Activated CD4-positive, alpha-beta T cell treated with anti-CD3 and anti-CD28 coated beads, Interleukin-2, Interleukin-6, amounts not matched to agents 100 ng/mL and 50 ng/mL, durations not matched to agents 16 hours and 8 hours (primary cell): ENCODE results near the gene HEXD.
"Not testable (repeated sequence)": the region's sequence is repeated elsewhere in the genome, so short reads cannot be mapped to it uniquely, and the experiment has no call there.

Experiments
- DNase-seq: peaks from one replicate; pipeline ENCODE4 v3.0.0-alpha.2; 2020

HEXD gene

DNA sequence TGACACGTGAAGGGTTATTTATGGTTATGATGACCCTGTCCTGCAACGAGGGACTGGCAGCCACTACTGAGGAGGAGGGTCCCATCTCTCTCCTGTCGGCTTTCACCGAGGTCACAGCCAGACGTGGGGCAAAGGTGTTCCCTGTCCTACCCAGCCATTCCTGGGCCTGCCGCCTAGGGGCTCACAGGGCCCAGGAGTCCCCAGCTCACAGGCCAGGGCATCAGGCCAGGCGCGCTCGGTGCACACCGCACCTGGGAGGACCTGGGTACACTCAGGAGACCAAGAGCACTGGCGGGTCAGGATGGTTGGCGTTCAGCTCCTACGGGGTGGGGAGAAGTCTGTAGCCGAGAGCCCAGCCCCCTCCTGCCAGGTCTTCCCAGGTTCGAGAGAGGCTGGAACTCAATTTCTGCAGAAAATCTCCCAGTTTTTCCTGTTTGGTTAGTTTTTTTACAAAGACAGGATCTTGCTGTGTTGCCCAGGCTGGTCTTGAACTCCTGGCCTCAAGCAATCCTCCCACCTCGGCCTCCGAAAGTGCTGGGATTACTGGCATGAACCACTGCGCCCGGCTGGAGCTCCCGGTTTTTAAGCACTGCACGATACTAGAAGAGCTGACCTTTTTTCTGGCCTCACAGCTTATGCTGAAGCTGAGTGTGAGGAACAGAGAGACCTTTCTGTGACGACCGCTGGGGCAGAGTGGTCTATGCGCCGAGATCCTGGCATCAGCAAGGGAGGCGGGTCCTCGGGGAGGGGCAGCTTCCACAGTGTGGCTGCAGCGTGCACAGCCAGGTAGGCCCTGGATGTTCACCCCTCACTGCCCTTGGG, 24.7 kb downstream of the HEXD start:
- DNase-seq = no peak

DNA sequence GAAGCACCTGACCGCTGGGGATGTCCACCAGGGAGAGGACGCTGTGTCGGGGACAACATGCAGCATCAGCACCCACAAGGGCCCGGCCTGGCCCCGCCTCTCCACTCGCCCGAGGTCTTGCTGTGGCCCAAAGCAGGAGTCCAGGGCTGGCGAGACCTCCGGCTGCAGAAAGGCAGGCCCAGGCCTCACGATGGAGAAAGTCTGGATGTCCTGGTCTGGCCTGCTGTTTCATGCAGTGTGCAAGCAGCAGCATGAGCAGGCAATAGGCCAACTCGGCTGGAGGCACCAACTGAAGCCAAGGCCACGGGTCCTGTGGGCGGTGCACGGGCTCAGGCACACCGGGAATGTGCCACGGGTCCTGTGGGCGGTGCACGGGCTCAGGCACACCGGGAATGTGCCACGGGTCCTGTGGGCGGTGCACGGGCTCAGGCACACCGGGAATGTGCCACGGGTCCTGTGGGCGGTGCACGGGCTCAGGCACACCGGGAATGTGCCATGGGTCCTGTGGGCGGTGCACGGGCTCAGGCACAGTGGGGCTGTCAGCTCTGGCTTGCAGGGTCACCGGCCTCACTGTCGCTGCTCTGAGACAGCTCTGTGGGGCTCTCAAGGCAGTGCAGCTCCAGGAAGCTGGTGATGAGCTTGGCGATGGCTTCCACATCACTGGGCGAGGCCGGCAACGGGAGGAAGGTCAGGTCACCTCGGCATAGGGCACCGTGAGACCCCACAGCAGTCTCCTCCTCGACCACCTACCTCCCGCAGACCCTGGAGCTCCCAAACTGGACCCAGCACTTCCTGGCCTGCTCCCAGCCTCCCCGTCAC, 25.5 kb downstream of the HEXD start:
- no peak for DNase-seq

DNA sequence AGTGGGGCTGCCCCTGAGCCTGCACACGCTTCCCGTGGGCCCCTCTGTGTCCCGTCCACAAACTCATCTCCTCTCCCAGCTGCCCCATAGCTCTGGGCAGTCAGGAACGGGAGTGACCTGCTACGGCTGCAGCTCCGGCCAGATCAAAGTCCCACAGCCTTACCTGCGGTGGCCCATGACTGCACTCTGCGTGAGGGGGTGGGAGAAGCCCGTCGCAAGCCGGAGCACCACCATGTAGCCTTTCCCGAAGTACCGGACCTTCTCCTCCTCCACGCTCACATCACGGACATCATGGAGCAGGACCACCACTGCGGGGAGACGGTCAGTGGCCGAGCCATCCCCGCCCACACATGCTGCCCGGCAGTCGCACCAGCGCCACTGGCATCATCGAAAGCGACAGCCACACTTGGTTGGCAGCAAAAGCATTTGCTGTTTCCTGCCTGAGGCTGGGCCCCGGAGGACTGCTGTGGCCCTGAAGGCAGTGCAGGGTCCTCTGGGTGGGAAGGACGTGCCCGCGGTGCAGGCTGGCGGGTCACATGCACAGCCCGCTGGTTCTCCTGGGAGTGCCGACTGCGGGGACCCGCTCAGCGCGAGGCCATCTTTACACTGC, 26.2 kb downstream of the HEXD start:
- DNase-seq = no peak

DNA sequence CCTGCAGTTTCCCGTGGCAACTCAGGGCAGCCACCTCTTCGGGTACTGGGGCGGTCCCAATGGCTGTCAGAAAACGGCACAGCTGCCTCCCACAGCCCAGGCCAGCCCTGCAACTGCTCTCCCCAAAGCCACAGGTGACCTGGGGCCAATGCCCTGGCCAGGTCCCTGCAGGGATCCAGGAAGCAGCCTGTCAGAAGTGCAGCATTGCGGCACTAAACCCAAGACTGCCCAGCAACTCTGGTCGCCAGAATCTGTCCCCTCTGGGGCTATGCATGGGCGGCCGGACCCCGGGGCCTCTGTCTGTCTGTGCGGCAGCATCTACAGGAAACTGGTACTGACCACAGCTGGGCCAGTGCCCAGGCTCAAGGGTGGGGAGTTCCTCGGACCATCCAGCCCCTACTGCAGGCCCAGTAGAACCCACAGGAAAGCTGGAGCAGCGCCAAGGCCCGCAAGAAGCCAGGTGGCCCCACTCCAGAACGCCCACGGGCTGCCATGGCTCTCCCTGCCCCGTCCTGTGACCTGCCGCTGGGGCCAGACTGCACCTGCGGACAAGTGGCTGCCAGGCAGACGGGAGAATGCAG, 26.9 kb downstream of the HEXD start:
- no peak for DNase-seq

DNA sequence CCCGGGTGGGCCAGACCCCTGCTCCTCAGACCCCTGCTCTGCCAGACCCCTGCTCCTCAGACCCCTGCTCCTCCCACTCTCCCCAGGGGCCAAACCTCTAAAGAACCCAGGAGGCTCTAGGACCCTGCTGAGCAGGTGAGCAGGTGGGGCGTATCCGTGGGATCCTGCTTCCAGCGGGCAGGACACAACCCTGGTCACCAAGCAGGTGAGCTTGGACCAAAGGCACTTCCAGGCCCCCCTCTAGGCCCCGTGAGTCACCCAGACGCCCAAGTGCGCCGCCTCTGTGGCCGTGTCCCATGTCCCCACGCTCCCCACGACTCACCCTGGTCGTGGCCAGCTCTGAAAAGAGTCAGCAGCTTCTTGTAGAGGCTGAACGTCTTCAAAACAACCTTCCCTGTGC, 27.4 kb downstream of the HEXD start:
- no peak for DNase-seq

DNA sequence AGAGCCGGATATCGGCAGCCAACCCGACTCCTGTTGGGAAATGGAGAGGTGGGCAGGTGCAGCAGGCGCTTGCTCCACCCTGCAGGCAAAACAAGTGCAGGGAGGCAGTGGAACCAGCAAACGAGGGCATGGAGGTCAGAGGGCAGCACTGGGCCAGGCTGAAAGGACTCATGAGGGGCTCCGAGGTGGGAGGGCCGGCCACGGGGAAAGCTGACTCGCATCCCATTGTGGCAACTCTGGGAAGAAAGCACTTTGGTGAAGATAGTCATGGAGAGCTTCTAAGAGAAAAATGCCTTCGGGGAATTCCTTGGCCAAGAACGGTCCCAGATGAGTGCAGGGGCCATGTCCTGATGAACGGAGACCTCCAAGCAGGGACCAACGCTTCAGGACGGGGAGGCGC, 28.0 kb downstream of the HEXD start:
- no peak for DNase-seq

DNA sequence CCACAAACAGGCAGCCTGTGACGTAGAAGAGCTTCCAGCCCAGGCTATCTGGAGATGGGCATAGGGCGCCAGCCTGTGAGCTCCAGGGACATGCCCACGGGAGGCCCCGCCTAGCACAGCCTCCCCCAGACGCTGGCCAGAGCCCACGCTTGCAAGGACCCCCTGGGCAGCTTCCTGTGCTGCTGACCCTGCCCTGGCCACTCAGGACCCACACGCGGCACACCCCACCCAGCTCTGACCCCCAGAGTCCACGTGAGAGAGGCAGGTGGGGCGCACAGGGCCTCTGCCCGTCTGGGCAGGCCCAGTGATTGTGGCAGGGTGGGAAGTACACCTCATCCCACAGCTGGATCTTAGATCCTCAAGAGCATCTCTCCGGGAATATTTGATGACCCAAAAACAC, 28.5 kb downstream of the HEXD start:
- DNase-seq = no peak

DNA sequence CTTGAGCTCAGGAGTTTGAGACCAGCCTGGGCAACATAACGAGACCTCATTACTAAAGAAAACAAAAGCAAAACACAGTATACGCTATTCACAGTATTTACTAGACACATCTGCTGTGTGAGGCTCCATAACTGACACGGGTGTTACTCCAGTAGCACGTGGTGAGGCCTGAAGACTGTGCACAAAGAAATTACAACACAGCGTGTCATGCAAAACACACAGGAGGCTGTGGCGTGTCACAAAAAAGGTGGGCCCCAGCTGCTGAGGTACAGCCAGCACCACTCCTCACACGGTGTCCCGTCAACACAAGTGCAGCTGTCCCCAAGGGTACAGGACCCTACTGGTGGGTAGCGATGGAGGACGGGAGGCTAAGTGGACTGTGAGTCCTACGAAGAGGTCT, 29.7 kb downstream of the HEXD start:
- DNase-seq = no peak

DNA sequence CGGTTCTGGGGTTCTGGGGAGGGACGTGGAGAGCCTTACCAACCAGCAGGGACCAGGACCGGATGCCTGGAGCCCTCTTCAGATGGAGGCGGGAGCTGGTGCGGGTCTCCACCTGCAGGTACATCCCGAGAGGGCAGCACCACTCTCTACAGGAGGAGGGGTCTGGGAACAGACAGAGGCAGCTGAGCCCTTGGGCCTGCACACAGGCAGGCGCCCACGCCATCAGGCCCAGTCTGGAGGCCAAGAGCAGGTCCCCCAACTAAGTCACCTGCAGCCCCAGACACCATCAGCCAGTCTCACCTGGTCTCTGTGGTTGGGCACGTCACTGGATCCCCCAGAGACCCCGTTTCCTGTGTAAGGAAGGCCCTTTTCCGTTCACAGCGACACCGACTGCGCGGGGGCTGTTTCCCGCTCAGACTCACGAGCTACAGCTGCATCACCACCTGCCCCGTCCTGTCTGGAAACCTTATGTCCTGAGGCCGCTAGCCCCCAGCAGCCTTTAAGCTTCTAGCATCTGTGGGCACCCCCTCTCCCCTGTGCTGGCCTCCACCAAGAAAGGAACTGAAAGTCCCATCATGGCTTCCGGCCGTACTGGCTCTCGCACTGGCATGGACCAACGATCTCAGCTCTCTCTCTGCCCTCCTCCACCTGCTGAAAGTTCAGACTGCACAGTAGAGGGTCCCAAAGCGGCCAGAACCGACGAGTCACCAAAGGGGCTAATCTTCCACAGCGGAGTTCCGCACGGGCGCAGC, 31.2 kb downstream of the HEXD start:
- DNase-seq = peak; percentile 83

DNA sequence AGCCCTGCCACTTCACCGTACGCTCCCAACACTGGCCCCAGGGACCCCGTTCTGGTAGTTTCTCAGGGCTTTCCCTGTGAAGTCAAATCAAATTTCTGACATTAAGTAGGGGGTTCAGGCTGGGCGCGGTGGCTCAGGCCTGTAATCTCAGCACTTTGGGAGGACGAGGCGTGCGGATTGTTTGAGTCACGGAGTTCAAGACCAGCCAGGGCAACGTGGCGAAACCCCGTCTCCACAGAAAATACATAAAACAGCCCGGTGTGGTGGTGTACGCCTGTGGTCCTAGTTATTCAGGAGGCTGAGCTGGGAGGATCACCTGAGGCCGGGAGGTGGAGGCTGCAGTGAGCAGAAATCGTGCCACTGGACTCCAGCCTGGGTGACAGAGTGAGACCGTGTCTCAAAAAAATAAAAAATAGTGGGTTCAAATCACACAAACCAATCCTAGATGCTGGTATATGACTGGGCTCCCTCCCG, 31.8 kb downstream of the HEXD start:
- DNase-seq = peak; percentile 51

DNA sequence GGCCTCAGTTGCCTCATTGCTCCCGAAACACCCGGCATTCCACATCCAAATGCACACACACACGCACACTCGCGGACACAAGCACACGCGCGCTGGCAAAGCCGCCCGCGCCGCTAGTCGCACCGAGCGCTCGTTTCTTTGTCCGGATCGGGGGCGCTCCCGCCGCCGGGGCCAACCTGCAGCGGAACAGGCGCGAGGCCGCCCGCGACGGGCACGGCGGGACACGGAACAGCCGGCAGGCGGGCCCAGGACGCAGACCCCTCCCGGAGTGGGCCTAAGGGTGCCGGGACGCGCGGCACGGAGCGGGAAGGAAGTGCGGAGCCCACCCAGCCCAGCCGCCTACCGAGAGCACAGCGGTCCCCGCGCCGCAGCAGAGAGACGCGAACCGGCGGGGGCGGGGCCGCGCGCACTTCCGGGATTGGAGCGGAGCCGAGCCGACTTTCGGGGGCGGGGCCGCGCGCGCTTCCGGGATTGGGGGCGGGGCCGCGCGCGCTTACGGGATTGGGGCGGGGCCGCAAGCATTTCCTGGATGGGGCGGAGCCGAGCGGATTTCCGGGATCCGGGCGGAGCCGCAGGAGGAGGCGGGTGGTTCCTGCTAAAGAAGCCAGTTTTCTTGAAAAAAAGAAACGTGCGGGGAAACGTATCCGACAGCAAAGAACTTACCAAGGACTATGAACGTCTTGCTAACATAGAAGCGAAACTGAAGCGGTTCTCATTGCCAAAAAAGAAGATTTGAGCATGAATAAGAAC, 32.4 kb downstream of the HEXD start, which contains the start of gene CYBC1:
CYBC1 (minus strand) TSS at position 396 of the 750 bp plus-strand sequence. CDS start 1,498 bp downstream, outside the sequence.
- DNase-seq = peak; percentile 97

DNA sequence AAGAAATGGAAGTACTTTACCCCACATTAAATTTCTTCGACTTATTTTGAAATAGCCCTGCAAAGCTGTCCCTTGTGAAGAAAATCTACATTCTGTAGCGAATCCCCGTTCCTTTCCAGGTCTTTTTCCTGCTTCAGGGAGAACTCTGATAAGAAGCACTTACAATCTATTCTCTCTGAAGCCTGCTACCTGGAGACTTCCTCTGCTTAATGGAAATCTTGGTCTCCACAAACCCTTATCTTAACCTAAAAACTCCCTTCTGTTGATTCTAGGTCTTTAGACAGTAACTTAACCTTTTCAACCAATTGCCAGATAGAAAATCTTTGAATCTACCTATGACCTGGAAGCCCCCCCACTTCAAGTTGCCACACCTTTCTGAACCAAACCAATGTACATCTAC, 34.0 kb downstream of the HEXD start:
- DNase-seq = no peak

DNA sequence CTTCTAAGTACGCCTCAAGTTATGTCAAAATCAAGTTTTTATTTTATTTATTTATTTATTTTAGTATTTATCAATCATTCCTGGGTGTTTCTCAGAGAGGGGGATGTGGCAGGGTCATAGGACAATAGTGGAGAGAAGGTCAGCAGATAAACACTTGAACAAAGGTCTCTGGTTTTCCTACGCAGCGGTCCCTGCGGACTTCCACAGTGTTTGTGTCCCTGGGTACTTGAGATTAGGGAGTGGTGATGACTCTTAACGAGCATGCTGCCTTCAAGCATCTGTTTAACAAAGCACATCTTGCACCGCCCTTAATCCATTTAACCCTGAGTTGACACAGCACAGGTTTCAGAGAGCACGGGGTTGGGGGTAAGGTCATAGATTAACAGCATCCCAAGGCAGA, 35.0 kb downstream of the HEXD start:
- DNase-seq = not testable (repeated sequence)

DNA sequence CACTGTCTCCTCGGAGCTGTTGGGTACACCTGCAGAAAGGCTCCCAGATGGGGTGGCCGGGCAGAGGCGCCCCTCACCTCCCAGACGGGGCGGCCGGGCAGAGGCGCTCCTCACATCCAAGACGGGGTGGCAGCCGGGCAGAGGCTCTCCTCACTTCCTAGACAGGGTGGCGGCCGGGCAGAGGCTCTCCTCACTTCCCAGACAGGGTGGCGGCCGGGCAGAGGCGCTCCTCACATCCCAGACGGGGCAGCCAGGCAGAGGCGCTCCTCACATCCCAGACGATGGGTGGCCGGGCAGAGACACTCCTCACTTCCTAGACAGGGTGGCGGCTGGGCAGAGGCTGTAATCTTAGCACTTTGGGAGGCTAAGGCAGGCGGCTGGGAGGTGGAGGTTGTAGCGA, 35.6 kb downstream of the HEXD start:
- DNase-seq = not testable (repeated sequence)

DNA sequence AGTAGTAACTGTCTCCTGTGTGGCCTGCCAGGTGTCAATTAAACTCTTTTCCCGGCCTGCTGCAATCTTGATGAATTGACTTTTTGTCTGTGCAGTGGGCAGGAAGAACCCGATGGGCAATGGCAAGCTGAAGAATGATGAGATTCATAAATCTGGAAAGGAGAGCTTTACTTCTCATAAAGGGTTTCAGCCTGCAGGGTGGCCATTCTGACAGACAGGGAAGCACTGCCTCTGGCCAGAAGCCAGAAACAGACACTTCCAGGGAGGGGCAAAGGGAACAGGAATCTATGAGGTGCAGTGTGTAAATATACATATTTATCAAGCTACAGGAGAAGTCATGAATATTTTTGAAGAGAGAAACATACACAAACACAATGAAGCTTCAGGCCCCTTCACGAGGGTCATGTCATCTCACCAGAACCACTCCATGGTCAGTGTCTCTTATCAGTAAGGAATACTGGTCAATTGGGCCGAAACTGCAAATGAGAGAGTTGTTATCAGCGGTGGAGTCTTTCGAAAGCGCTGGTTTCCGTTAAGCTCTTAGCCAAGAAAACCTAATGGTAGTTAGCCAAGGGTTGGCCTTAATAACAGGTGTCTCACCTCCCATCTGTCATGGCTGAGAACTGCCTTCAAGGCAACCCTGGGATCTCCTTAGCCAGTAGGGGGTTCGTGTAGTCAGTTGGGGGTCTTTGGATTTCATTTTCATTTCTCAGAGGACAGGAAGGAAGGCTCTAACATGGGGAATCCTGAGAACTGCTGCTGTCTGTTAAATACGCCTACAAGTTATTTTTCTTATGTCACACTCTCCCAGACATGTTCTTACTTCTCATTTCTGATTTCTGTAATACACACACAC, 39.2 kb downstream of the HEXD start:
- DNase-seq = no peak

DNA sequence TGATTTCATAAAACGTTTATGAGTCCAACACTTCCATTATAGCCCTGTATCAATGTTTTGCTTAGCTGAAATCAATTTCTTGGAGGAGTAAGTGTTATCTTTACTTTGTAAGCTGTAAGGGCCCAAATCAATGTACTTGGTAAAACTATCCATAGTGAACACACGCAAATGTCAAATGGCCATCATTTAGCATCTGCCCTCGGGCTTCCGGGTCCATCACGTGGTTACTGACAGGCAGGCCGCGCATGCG, 39.7 kb downstream of the HEXD start:
- DNase-seq = no peak

DNA sequence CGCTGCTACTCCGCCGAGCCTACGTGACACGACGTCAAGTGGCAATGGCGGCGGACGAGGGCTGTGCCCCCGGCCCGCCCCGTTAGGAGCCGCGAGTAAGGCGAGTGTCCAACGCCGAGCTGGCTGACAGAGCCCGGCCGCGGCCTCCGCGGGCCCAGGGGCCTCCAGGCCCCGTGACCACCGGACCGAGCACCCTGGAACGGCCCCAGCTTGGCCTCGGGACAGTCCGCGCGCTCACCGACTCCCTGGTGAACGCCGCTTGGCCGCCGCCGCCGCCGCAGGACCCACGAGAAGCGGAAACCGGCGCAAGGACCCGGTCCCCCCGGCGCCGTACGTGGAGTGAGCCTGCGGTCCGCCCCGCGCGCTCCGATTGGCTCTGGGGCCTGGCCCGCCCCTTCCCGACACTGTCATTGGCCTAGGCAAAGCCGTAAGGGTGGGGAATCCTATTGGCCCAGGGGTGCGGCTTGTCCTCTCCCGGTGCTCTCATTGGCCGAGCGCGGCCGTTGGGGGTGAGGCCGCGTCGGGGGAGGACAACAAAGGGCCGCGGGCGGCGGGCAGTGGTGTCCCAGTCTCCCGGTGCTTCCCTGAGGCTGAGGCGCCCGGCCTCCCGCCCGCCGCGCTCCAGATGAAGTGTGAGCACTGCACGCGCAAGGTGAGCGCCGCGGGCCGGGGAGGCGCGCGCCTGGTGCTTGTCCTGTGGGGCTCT, 40.2 kb downstream of the HEXD start, which contains the start of gene NARF:
NARF (plus strand) TSS at position 563 of the 706 bp plus-strand sequence; CDS start at position 626, 63 bp downstream.
- DNase-seq = peak; percentile 99

DNA sequence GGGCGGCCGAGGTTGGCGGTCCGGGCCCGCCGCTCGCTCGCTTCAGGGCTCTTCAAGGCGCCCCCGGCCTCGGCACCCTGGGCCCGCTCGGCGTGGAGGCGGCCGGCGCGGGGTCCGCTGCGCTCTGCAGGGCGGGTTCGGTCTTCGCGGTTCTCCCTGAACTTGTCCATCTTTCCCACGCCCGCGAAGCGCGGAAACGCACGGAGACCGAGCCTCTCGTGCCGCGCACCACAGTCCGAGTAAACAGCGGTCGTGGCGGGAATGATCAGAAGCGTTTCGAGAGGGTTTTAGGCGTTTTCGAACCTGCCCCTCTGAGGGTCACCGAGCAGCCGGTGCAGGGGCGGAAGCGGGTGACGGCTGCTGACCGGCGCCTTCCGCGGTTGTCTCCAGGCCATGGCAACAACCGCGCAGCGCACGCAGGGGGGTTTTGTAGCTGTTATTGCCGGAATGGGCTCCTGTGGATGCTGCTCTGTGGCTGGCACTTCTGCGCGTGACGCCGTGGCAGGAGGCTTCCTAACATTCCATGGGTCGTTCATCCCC, 40.8 kb downstream of the HEXD start:
- peak; percentile 35 for DNase-seq

DNA sequence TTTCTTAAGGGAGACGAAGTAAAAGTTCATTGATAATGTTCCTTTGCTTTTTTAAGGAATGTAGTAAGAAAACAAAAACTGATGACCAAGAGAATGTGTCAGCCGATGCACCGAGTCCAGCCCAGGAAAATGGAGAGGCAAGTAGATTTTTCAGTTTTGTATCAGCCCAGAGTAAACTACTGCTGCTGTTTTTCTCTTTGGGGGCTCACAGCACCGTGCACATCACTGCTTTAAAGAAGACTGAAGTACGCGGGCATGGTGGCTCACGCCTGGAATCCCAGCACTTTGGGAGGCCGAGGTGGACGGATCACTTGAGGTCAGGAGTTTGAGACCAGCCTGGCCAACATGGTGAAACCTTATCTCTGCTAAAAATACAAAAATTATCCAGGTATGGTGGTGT, 41.8 kb downstream of the HEXD start:
- DNase-seq = not testable (repeated sequence)
